ENCODE data around the gene BASP1.
"Not testable (repeated sequence)": the region's sequence is repeated elsewhere in the genome, so short reads cannot be mapped to it uniquely, and the experiment has no call there.

BASP1 gene

GRCh38 chr5:17224858-17225511 is 7.6 kb downstream of the BASP1 start:
- DNase-seq = no peak

- no peak for DNase-seq
Observed at GRCh38 chr5:17225520-17225919, 8.1 kb downstream of the BASP1 start.

- no peak for DNase-seq
Observed at GRCh38 chr5:17227868-17228267, 10.4 kb downstream of the BASP1 start.

- no peak for DNase-seq
Observed at GRCh38 chr5:17228821-17229291, 11.4 kb downstream of the BASP1 start.

- DNase-seq = no peak
Observed at GRCh38 chr5:17229313-17229712, 11.9 kb downstream of the BASP1 start.

- DNase-seq = no peak
Observed at GRCh38 chr5:17230191-17230590, 12.8 kb downstream of the BASP1 start.

- DNase-seq = no peak
Observed at GRCh38 chr5:17230808-17231525, 13.5 kb downstream of the BASP1 start.

- DNase-seq = no peak
Observed at GRCh38 chr5:17232405-17232804, 15.0 kb downstream of the BASP1 start.

GRCh38 chr5:17233488-17233887 is 16.1 kb downstream of the BASP1 start:
- no peak for DNase-seq

- no peak for DNase-seq
Observed at GRCh38 chr5:17234374-17234773, 16.9 kb downstream of the BASP1 start.

- no peak for DNase-seq
Observed at GRCh38 chr5:17235731-17236330, 18.4 kb downstream of the BASP1 start.

- no peak for DNase-seq
Observed at GRCh38 chr5:17238521-17239041, 21.1 kb downstream of the BASP1 start.

GRCh38 chr5:17239953-17240352 is 22.5 kb downstream of the BASP1 start:
- no peak for DNase-seq

GRCh38 chr5:17240487-17240886 is 23.1 kb downstream of the BASP1 start:
- DNase-seq = no peak

- DNase-seq = no peak
Observed at GRCh38 chr5:17241635-17242034, 24.2 kb downstream of the BASP1 start.

- DNase-seq = no peak
Observed at GRCh38 chr5:17243287-17244063, 26.0 kb downstream of the BASP1 start.

GRCh38 chr5:17249029-17249634 is 31.7 kb downstream of the BASP1 start:
- DNase-seq = no peak

GRCh38 chr5:17249841-17250240 is 32.4 kb downstream of the BASP1 start:
- DNase-seq = not testable (repeated sequence)

GRCh38 chr5:17252543-17252942 is 35.1 kb downstream of the BASP1 start:
- no peak for DNase-seq

GRCh38 chr5:17255471-17256021 is 38.1 kb downstream of the BASP1 start:
- no peak for DNase-seq

- no peak for DNase-seq
Observed at GRCh38 chr5:17256171-17256570, 38.7 kb downstream of the BASP1 start.

GRCh38 chr5:17256839-17257238 is 39.4 kb downstream of the BASP1 start:
- no peak for DNase-seq
